ENCODE results near the gene KLC1. TPM values are rescaled to one million over a fixed set of nuclear protein-coding genes. Genes with fewer than 3 reads are reported as not detected.

KLC1 gene
- total RNA-seq, 3 donors from 2014 or later, result 99.3 to 188 (median 104) TPM

DNA sequence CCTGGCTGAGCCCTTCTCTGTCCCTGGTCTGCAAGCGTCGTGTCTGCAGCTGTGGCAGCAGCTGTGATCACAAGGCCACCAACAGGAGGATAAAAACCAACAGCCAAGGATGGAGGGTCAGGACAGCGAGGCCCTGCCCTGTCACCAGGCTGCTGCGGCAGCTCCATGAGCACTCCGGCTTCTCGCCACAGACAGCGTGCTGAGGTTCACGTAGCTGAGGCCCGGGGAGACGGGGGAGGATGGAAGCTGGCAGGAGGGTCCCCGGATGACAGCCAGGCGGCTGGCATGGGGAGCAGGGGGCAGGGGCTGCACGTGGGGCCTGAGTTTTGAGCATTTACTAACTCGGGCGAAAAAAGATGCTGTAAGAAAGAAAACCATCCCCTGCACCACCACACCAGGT, 80.8 kb downstream of the KLC1 start:
- intact Hi-C loops (cut with DNase I, micrococcal nuclease), result no loop called here
- Histone ChIP-seq H3K9me3 (no peaks in the 10 kb centered on the region), H3K4me1 (ENCODE audit: low read depth) (peaks cover 40% of the 10 kb centered on the region), H3K36me3 (ENCODE audit: low read depth) (no peaks in the 10 kb centered on the region), H3K4me3 (no peak overlapping the region)
- TF ChIP-seq, protein P1, sequence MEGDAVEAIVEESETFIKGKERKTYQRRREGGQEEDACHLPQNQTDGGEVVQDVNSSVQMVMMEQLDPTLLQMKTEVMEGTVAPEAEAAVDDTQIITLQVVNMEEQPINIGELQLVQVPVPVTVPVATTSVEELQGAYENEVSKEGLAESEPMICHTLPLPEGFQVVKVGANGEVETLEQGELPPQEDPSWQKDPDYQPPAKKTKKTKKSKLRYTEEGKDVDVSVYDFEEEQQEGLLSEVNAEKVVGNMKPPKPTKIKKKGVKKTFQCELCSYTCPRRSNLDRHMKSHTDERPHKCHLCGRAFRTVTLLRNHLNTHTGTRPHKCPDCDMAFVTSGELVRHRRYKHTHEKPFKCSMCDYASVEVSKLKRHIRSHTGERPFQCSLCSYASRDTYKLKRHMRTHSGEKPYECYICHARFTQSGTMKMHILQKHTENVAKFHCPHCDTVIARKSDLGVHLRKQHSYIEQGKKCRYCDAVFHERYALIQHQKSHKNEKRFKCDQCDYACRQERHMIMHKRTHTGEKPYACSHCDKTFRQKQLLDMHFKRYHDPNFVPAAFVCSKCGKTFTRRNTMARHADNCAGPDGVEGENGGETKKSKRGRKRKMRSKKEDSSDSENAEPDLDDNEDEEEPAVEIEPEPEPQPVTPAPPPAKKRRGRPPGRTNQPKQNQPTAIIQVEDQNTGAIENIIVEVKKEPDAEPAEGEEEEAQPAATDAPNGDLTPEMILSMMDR (IDR thresholded peaks at IDR 0.05), result no peak
- DNase-seq, result no peak
- no peak for ATAC-seq

DNA sequence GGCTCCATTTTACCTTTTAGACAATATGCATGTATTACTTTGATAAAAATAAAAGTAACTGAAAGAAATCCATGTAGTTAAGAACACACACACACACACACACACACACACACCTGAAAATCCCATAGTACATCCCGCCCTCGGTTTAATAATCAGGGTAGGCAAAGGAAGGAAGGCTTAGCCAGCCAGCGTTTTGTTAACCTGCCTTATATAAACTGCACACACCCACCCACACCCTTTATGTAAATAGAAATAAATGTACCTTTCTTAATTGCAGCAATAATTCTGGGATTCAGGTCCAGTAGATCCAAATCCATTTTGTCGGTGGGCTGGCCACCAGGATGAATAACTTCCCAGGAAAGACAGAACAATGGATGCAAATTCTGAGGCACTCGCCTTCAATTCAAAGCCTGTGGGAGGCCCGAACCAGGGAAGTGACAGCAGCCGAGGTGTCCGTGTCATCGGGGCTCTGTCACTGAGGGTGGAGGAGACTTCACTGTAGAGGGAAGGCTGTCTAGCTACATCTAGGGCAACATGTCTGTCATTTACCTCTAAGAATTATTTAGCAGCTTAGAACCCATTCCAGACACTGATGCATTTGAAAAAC, 81.9 kb downstream of the KLC1 start:
- Histone ChIP-seq H3K4me3 (no peak overlapping the region), H3K4me1 (ENCODE audit: low read depth) (peaks cover 40% of the 10 kb centered on the region), H3K36me3 (ENCODE audit: low read depth) (peaks cover 4% of the 10 kb centered on the region), H3K9me3 (no peaks in the 10 kb centered on the region)
- TF ChIP-seq, protein P1 (IDR thresholded peaks at IDR 0.05), result no peak
- DNase-seq (peak in 1 of 3 donors; percentile 85), ATAC-seq (peak; percentile 53)
- intact Hi-C loops (cut with DNase I, micrococcal nuclease), result no loop called here

DNA sequence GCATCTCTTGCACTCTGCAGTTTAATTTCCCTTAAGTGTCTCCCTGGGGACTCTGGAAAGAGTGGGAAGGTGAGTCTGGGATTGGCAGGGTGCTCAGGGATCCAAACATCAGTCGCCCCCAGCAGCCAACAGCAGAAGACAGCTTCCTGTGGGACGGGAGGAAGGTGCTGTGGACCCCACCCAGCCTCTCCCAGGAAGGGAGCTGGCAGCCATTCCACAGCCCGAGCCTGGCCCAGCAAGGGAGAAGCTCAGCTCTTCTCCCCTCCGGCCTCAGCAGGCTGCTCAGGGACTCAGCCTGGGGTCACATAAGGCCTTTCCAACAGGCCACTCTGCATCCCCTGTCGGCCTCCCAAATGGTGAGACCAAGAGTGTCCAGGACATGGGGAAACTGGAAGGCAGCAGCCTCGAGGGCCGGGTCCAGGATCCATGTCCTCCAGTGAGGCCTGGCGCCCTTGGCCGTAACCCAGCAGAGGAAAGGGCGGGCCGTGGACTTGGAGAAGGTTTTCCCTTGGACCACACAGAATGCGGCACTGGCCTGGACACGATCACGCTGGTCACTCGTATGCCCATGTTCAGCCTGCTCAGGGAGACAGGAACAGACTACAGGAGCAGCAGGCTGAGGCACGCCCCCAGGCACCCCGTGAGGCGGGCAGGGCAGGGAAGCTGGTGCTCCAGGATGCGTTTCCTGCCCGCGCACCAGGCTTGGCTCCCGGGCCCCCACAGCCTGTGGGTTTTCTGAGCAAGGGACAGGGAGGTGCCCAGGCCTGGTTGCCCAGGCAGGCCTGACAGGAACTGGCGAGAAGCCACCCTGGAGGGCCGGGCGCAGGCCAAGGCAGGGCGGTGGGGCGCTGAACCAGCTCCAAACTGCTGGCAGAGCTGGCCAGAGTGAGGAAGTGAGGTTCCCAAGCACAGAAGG, 82.8 kb downstream of the KLC1 start:
- ATAC-seq (peak; percentile 46), DNase-seq (peak; percentile 71 to 85 (median 83))
- peaks cover 4% of the 10 kb centered on the region for H3K36me3 ChIP-seq (ENCODE audit: low read depth)
- no peaks in the 10 kb centered on the region for H3K9me3 ChIP-seq
- TF ChIP-seq, protein P1 (IDR thresholded peaks at IDR 0.05), result no peak
- peaks cover 44% of the 10 kb centered on the region for H3K4me1 ChIP-seq (ENCODE audit: low read depth)
- no peak overlapping the region for H3K4me3 ChIP-seq
- intact Hi-C loops (cut with DNase I, micrococcal nuclease), result no loop called here

DNA sequence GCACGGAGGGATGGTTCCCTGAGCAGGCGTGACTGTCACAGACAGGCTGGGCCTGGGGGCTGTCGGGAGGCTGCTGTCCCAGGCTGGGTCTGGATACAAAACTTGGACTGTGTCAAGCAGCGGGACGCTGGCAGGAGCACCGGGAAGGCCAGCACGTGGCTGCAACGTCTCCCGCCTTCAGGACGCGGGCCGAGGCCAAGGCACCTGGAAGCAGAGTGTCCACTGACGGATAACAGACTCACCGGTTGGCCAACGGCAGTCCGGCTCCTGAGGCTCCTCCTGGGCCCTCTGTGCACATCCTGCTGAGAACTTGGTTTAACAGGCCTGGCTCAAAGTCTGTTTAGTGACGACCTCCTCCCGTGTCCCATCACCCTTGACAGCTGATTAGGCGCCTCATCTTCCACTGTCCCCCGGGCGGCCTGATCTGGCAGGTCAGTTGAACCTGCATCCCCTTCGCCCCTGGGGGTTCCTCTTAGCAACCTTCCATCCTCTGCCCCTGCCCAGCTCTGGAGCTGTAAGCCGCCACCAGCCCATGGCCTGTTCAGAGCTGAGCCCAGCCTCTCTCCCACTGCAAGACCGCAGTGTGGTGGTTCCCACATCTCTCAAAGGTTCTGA, 83.7 kb downstream of the KLC1 start:
- H3K4me3 ChIP-seq, result no peak overlapping the region
- H3K9me3 ChIP-seq, result no peaks in the 10 kb centered on the region
- intact Hi-C loops (cut with DNase I, micrococcal nuclease), result no loop called here
- peaks cover 4% of the 10 kb centered on the region for H3K36me3 ChIP-seq (ENCODE audit: low read depth)
- ATAC-seq (no peak), DNase-seq (peak in 2 of 3 donors; percentile 59 to 60)
- TF ChIP-seq, protein P1 (IDR thresholded peaks at IDR 0.05), result no peak
- H3K4me1 ChIP-seq (ENCODE audit: low read depth), result peaks cover 46% of the 10 kb centered on the region

DNA sequence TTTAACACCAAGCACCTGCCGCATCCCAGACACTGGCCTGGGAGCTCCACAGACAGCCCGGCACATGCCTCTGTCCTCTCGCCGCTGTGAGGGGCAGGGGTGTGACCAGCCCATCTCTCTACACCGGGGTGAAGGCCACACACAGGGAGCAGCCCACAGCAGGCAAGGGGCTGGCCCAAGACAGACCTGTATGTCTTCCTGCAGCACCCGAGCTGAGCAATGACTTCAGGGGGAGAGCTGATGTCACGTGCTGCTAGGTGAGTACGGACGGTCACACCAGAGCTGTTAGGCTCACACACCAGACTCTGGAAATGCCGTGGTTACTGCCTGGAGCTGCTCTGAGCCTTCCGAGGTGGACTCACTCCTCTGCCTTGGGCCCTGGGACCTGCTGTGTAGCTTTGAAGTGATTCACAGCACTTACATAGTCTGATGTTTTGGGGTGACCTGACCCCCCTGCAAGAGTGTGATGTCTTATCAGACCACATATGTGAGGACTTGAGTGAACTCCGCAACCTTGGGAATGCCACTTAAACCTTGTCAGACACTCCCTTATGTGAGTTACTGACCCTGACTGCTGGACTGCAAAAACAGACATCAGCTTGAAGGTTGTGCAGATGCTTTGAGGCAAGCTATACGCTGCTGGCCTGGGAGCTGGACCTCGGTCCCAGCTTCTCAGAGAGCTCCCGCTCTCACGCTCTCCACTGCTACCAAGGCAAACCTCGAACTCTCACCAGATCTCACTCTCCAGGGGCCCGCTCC, 84.5 kb downstream of the KLC1 start:
- H3K36me3 ChIP-seq (ENCODE audit: low read depth), result peaks cover 4% of the 10 kb centered on the region
- ATAC-seq (no peak), DNase-seq (no peak)
- intact Hi-C loops (cut with DNase I, micrococcal nuclease), result no loop called here
- no peak overlapping the region for H3K4me3 ChIP-seq
- TF ChIP-seq, protein P1 (IDR thresholded peaks at IDR 0.05), result no peak
- H3K4me1 ChIP-seq (ENCODE audit: low read depth), result peaks cover 46% of the 10 kb centered on the region
- H3K9me3 ChIP-seq, result no peaks in the 10 kb centered on the region

All from mucosa of descending colon (tissue), 3 donors.